Measurements from ENCODE around the gene SLC13A4.

The SLC13A4 gene

GRCh38 chr7:135736586-135737305 lies 8.8 kb upstream of the SLC13A4 start:
- H3K27ac ChIP-seq (ENCODE audit: low read depth, low read length, severe bottlenecking), result no peak overlapping the region
- H3K4me1 ChIP-seq (ENCODE audit: control insufficient read depth, insufficient read depth, low read length, poor library complexity, severe bottlenecking), result peaks cover 3% of the 10 kb centered on the region
- no peaks in the 10 kb centered on the region for H3K9me3 ChIP-seq (ENCODE audit: control insufficient read depth, low read length)
- WGBS, 2 experiments (ENCODE audit: insufficient coverage in 2 of 2), result 95 to 96% methylated on average over 6 of the region's 6 CpGs
- no peaks in the 10 kb centered on the region for H3K36me3 ChIP-seq (ENCODE audit: control insufficient read depth, insufficient read depth, low read length)
- no peak overlapping the region for H3K4me3 ChIP-seq (ENCODE audit: extremely low read depth, insufficient read depth, low read length, poor library complexity, severe bottlenecking)

- WGBS, 2 experiments (ENCODE audit: insufficient coverage in 2 of 2), result 100% methylated on average over 1 of the region's 1 CpG; no CpG with 5 or more reads in 1 of the 2 experiments
- H3K36me3 ChIP-seq (ENCODE audit: control insufficient read depth, insufficient read depth, low read length), result no peaks in the 10 kb centered on the region
- no peaks in the 10 kb centered on the region for H3K9me3 ChIP-seq (ENCODE audit: control insufficient read depth, low read length)
- no peak overlapping the region for H3K4me3 ChIP-seq (ENCODE audit: extremely low read depth, insufficient read depth, low read length, poor library complexity, severe bottlenecking)
- H3K27ac ChIP-seq (ENCODE audit: low read depth, low read length, severe bottlenecking), result no peak overlapping the region
- H3K4me1 ChIP-seq (ENCODE audit: control insufficient read depth, insufficient read depth, low read length, poor library complexity, severe bottlenecking), result peaks cover 3% of the 10 kb centered on the region
These were observed 6.3 kb upstream of the SLC13A4 start for GRCh38 chr7:135734343-135734689.

DNA sequence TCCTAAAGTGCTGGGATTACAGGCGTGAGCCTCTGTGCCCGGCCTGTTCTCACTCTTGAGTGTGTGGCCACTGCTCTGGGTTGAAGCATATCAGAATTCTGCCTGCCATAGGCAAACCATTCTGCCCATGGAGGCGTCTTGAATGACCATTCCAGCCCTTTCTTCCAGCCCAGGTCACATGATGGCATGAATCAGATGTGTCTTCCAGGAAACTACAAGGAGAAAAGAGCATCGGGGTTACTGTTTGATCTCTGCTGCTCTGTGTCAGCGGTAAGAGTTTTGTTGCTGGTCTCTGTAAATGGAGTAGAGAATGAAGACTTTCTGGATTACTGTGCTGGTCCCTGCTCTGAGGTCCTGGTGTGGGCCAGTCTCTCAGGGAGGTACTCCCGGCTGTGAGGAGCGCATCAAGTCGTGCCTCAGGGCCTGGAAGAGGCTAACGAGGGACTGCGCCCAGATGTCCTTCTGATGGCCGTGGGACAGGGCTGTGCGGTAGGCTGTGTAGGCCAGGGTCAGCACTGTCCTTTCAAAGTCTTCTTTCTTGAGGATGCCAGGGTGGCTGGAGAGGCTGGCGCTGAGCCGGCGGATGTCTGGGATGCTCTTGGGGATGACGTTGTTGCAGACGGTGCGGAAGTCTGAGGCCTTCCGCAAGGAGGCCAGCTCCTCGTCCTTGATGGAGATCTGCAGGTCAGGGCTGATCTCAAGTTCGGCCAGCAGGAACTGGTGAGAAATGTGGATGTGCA lies 5.8 kb upstream of the SLC13A4 start:
- H3K4me3 ChIP-seq (ENCODE audit: extremely low read depth, insufficient read depth, low read length, poor library complexity, severe bottlenecking), result no peak overlapping the region
- H3K4me1 ChIP-seq (ENCODE audit: control insufficient read depth, insufficient read depth, low read length, poor library complexity, severe bottlenecking), result peaks cover 3% of the 10 kb centered on the region
- H3K36me3 ChIP-seq (ENCODE audit: control insufficient read depth, insufficient read depth, low read length), result no peaks in the 10 kb centered on the region
- no peak overlapping the region for H3K27ac ChIP-seq (ENCODE audit: low read depth, low read length, severe bottlenecking)
- H3K9me3 ChIP-seq (ENCODE audit: control insufficient read depth, low read length), result no peaks in the 10 kb centered on the region
- 94 to 95% methylated on average over 19 to 21 of the region's 21 CpGs for WGBS, 2 experiments (ENCODE audit: insufficient coverage in 2 of 2)

DNA sequence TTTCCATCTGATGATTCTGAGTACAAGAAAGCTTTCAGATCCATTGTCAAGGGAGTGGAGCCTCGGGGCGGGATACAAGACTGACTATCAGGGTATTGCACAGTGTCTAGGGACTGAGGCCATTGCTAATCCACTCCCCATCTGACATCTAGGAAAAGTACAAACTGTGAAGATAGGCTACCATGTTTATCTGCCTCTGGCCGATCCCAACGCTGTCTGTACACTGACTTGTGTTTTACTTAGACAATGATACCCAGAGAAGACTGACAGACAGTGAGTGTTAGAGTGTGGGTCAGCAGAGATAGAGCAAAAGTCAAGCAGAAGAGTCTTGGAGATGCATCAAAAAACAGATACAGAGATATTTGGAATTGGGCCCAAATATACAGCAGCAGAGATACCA lies 3.1 kb upstream of the SLC13A4 start:
- H3K27ac ChIP-seq (ENCODE audit: low read depth, low read length, severe bottlenecking), result no peak overlapping the region
- WGBS, 2 experiments (ENCODE audit: insufficient coverage in 2 of 2), result 89 to 100% methylated on average over 3 to 4 of the region's 4 CpGs
- peaks cover 3% of the 10 kb centered on the region for H3K4me1 ChIP-seq (ENCODE audit: control insufficient read depth, insufficient read depth, low read length, poor library complexity, severe bottlenecking)
- no peak overlapping the region for H3K4me3 ChIP-seq (ENCODE audit: extremely low read depth, insufficient read depth, low read length, poor library complexity, severe bottlenecking)
- H3K9me3 ChIP-seq (ENCODE audit: control insufficient read depth, low read length), result no peaks in the 10 kb centered on the region
- no peaks in the 10 kb centered on the region for H3K36me3 ChIP-seq (ENCODE audit: control insufficient read depth, insufficient read depth, low read length)

- Histone ChIP-seq H3K9me3 (ENCODE audit: control insufficient read depth, low read length) (no peaks in the 10 kb centered on the region), H3K4me3 (ENCODE audit: extremely low read depth, insufficient read depth, low read length, poor library complexity, severe bottlenecking) (no peak overlapping the region), H3K4me1 (ENCODE audit: control insufficient read depth, insufficient read depth, low read length, poor library complexity, severe bottlenecking) (peaks cover 3% of the 10 kb centered on the region), H3K27ac (ENCODE audit: low read depth, low read length, severe bottlenecking) (no peak overlapping the region), H3K36me3 (ENCODE audit: control insufficient read depth, insufficient read depth, low read length) (no peaks in the 10 kb centered on the region)
- 96% methylated on average over 4 of the region's 5 CpGs; no CpG with 5 or more reads in 1 of the 2 experiments for WGBS, 2 experiments (ENCODE audit: insufficient coverage in 2 of 2)
These were observed 1.2 kb upstream of the SLC13A4 start for GRCh38 chr7:135729230-135729629.

GRCh38 chr7:135726911-135727673 lies 894 bp downstream of the SLC13A4 start:
- Histone ChIP-seq H3K36me3 (ENCODE audit: control insufficient read depth, insufficient read depth, low read length) (no peaks in the 10 kb centered on the region), H3K9me3 (ENCODE audit: control insufficient read depth, low read length) (no peaks in the 10 kb centered on the region), H3K4me1 (ENCODE audit: control insufficient read depth, insufficient read depth, low read length, poor library complexity, severe bottlenecking) (no peaks in the 10 kb centered on the region), H3K27ac (ENCODE audit: low read depth, low read length, severe bottlenecking) (no peak overlapping the region), H3K4me3 (ENCODE audit: extremely low read depth, insufficient read depth, low read length, poor library complexity, severe bottlenecking) (no peak overlapping the region)
- WGBS, 2 experiments (ENCODE audit: insufficient coverage in 2 of 2), result 95% methylated on average over 27 to 28 of the region's 30 CpGs

DNA sequence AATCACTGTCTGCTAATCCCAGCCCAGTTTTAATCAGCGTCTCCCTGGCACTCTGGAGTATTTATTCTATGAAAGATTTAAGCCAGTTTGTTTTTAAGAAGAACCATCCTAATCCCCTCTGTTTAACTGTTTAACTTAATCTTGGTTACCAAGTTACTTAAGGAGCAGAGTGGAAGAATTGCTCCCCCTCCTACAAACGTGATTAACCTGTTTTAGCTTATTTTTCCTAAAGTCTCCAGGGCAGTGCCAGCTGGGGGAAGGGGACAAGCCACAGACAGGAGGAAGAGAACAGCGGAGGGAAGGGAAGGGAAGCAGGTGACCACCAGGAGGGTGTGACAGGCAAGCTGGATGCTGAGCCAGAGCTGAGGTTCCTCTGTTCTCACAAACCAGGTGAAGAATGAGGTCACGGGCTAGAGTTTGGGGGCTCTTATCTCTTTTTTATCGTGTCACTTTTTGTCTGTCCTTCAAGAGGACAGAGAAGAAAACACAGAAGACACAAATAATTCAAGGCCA lies 1.7 kb downstream of the SLC13A4 start:
- H3K27ac ChIP-seq (ENCODE audit: low read depth, low read length, severe bottlenecking), result no peak overlapping the region
- H3K4me3 ChIP-seq (ENCODE audit: extremely low read depth, insufficient read depth, low read length, poor library complexity, severe bottlenecking), result no peak overlapping the region
- 67 to 96% methylated on average over 2 to 3 of the region's 5 CpGs for WGBS, 2 experiments (ENCODE audit: insufficient coverage in 2 of 2)
- no peaks in the 10 kb centered on the region for H3K4me1 ChIP-seq (ENCODE audit: control insufficient read depth, insufficient read depth, low read length, poor library complexity, severe bottlenecking)
- no peaks in the 10 kb centered on the region for H3K36me3 ChIP-seq (ENCODE audit: control insufficient read depth, insufficient read depth, low read length)
- H3K9me3 ChIP-seq (ENCODE audit: control insufficient read depth, low read length), result no peaks in the 10 kb centered on the region

DNA sequence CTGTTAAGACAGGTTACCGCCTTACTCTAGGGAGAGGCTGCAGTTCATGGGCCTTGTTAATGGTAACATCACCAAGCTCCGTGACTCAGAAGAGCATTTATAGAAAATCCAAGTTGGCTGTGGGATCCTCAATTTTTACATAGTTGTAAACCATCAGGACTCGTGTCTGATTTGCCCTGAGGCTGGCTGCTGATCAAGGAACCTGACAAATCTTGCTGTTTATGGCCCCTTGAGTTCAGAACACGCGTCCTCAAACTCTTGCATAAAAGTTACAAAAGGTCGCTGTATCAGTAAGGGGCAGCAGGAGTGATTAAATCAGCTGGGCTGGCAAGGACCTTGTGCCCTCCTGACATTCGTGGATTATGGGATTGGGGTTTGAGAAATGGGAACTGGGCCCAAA lies 4.6 kb downstream of the SLC13A4 start:
- H3K27ac ChIP-seq (ENCODE audit: low read depth, low read length, severe bottlenecking), result no peak overlapping the region
- 92 to 98% methylated on average over 5 to 7 of the region's 7 CpGs for WGBS, 2 experiments (ENCODE audit: insufficient coverage in 2 of 2)
- H3K36me3 ChIP-seq (ENCODE audit: control insufficient read depth, insufficient read depth, low read length), result no peaks in the 10 kb centered on the region
- H3K4me3 ChIP-seq (ENCODE audit: extremely low read depth, insufficient read depth, low read length, poor library complexity, severe bottlenecking), result no peak overlapping the region
- H3K9me3 ChIP-seq (ENCODE audit: control insufficient read depth, low read length), result no peaks in the 10 kb centered on the region
- H3K4me1 ChIP-seq (ENCODE audit: control insufficient read depth, insufficient read depth, low read length, poor library complexity, severe bottlenecking), result no peaks in the 10 kb centered on the region

GRCh38 chr7:135721198-135721820 lies 6.7 kb downstream of the SLC13A4 start:
- 93 to 94% methylated on average over 16 to 20 of the region's 21 CpGs for WGBS, 2 experiments (ENCODE audit: insufficient coverage in 2 of 2)
- no peak overlapping the region for H3K4me3 ChIP-seq (ENCODE audit: extremely low read depth, insufficient read depth, low read length, poor library complexity, severe bottlenecking)
- H3K4me1 ChIP-seq (ENCODE audit: control insufficient read depth, insufficient read depth, low read length, poor library complexity, severe bottlenecking), result peaks cover 11% of the 10 kb centered on the region
- H3K27ac ChIP-seq (ENCODE audit: low read depth, low read length, severe bottlenecking), result no peak overlapping the region
- no peaks in the 10 kb centered on the region for H3K36me3 ChIP-seq (ENCODE audit: control insufficient read depth, insufficient read depth, low read length)
- H3K9me3 ChIP-seq (ENCODE audit: control insufficient read depth, low read length), result no peaks in the 10 kb centered on the region

GRCh38 chr7:135719688-135720087 lies 8.3 kb downstream of the SLC13A4 start:
- WGBS, 2 experiments (ENCODE audit: insufficient coverage in 2 of 2), result 71% methylated on average over 1 of the region's 2 CpGs; no CpG with 5 or more reads in 1 of the 2 experiments

More at GRCh38 chr7:135719688-135720087, 8.3 kb downstream of the SLC13A4 start:
- no peaks in the 10 kb centered on the region for H3K36me3 ChIP-seq (ENCODE audit: control insufficient read depth, insufficient read depth, low read length)
- no peaks in the 10 kb centered on the region for H3K9me3 ChIP-seq (ENCODE audit: control insufficient read depth, low read length)
- H3K27ac ChIP-seq (ENCODE audit: low read depth, low read length, severe bottlenecking), result no peak overlapping the region
- H3K4me3 ChIP-seq (ENCODE audit: extremely low read depth, insufficient read depth, low read length, poor library complexity, severe bottlenecking), result no peak overlapping the region
- peaks cover 17% of the 10 kb centered on the region for H3K4me1 ChIP-seq (ENCODE audit: control insufficient read depth, insufficient read depth, low read length, poor library complexity, severe bottlenecking)
